GM19372 (cell line): ENCODE data around the gene IL36B.
"Not testable (repeated sequence)": the region's sequence is repeated elsewhere in the genome, so short reads cannot be mapped to it uniquely, and the experiment has no call there.

Experiments
- ATAC-seq: cut with Tn5 transposase; IDR thresholded peaks from one replicate; pipeline ENCODE4 v1.9.1; 2021; ENCODE audit warnings: mild to moderate bottlenecking, low read depth, moderate library complexity; ENCODE audit not compliant: unreplicated experiment

Gene IL36B

GRCh38 chr2:113052396-113052917, at the start of gene IL36B:
Gene IL36B, minus strand, starts transcription at chr2:113052867.
- ATAC-seq: no peak

GRCh38 chr2:113102133-113102532, 49.5 kb upstream of the IL36B start:
- ATAC-seq: no peak

DNA sequence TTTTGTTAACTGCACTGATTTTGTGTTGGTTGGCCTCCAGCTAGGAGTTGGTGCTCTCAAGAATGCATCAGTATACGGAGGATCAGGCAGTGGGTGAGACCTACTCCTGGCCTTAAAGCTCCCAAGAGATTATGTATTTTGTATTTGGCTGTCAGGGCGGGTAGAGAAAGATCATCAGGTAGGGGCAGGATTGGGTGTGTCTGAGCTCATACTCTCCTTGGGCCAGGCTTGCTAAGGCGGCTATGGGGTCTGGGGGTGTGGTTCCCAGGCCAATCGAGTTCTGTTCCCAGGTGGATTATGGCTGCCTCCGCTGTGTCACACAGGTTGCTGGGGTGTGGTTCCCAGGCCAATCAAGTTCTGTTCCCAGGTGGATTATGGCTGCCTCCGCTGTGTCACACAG, 45.9 kb upstream of the IL36B start:
- no peak for ATAC-seq

GRCh38 chr2:113098041-113098440, 45.4 kb upstream of the IL36B start:
- ATAC-seq: no peak

- ATAC-seq: not testable (repeated sequence)
These were observed 44.4 kb upstream of the IL36B start for GRCh38 chr2:113096842-113097618.

DNA sequence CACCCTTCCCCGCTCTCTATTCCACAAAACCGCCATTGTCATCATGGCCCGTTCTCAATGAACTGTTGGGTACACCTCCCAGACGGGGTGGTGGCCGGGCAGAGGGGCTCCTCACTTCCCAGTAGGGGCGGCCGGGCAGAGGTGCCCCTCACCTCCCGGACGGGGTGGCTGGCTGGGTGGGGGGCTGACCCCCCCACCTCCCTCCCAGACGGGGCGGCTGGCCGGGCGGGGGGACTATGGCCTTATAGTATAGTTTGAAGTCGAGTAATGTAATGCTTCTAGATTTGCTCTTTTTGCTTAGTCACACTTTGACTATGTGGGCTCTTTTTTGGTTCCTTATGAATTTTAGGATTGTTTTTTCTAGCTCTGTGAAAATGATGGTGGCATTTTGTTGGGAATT, 43.6 kb upstream of the IL36B start:
- not testable (repeated sequence) for ATAC-seq

DNA sequence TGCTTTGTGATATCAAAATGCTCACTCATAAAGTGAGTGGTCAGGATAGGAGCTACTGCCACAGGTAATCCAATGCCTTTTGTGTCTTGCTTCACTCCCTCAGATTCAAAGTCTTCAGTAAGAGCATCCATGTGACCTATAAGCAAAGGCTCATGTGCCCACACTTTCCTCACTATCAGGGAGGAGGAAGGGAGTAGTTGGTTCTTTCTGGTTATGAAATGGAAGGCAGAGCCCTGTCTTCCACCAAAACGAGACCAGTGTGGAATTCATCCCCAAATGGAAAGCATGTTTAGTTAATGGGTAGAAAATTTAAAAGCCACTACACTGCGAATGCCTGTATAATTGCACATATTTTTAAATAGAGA, 40.9 kb upstream of the IL36B start:
- no peak for ATAC-seq

- ATAC-seq: no peak
These were observed 40.4 kb upstream of the IL36B start for GRCh38 chr2:113092864-113093612.

DNA sequence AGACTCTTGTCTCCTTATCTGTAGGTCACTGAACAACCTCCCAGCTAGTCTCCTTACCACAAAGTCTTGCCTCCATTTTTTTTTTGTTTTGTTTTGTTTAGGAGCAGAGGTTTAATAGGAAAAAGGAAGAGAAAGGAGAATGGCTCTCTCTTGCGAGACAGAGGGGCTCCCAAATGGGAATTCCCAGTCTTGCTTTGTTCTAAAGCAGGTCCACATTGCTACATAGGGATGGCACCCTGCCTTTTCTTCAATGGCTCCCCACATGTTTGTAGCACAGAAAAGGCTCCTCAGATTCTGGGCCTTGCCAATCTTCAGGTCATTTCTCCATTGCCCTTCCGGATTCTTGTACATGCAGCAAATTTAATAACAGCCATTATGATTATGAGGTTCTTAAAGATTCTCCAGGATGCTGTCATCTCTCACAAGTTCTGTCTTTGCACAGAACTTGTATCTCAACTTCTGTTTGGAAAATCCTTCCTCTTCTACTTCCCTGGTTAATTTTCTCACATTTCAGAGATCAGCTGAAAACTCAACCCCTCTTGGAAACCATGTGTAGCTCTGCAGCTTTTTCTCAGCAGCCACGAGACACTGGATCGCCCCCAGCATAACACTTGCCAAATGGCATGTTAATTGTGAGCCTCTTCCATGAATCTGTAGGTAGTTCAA, 38.7 kb upstream of the IL36B start:
- ATAC-seq: no peak

GRCh38 chr2:113089916-113090315, 37.2 kb upstream of the IL36B start:
- no peak for ATAC-seq

- no peak for ATAC-seq
These were observed 35.7 kb upstream of the IL36B start for GRCh38 chr2:113088213-113088992.

GRCh38 chr2:113085542-113085941, 32.9 kb upstream of the IL36B start:
- ATAC-seq: no peak

- ATAC-seq: no peak
These were observed 31.8 kb upstream of the IL36B start for GRCh38 chr2:113084249-113085000.

DNA sequence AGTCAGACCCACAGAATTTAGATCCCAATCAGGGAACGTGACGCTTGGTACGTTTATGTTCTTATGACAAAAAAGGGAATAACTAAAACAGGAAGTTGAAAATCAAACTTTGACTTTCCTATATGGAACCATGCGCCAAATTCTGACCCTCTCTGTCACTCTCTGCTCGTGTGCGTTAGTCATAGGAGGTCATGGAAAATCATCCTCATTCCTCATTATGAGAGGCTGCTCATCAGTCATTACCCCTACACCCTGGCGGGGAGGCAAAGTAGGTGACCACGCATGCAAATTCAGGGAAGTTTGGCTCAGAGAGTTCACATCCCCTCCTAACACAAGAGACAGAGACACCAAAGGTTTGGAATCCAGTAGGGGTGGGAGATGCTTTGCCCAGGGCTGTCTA, 30.6 kb upstream of the IL36B start:
- ATAC-seq: no peak

DNA sequence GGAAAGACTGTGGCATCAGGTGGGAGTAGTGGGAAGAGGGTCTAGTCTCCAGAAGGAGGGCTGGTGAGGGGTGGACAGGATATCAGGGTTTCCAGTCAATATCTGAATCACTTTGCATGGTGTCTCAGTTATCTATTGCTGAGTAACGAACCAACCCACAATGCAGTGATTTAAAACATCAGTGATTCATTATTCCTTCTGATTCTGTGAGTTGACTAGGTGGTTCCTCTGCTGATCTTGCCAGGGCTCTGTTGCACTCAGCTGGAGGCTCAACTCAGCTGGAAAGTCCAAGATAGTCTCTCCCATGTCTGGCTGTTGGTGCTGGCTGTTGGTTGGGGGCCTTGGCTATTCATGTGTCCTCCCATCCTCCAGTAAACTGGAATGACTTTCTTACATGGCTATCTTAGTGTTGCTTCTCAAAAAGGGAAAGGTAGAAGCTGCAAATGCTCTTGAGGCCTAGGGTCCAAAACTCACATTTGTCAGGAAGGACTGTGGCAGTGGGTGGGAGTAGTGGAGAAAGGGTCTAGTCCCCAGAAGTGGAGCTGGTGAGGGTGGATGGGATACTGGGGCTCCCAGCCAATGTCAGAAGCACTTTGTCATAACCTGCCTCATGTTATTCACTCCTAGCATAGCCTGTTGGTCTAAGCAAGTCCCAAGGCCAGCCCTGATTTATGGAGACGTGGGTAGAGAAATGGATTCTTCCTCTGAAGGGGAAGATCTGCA, 29.0 kb upstream of the IL36B start:
- ATAC-seq: no peak

DNA sequence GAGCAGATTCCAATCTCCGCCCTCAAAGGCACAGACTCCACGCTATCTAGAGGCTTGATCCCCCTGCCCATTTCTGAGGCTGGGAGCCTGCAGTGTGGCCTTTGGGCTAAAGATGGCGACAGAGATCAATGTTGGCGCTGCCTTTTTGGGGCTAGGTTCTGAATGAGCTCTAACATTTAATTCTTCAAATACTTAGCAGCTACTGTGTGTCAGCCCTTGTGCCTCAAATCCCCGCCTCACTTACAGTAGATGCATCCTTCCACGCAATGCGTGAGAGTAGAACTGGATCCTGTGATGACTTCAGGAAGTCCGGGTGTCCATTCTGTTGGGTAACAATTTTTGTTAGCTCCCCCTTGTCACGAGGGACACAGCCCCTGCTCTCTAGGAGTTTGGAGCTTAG, 27.5 kb upstream of the IL36B start:
- no peak for ATAC-seq

DNA sequence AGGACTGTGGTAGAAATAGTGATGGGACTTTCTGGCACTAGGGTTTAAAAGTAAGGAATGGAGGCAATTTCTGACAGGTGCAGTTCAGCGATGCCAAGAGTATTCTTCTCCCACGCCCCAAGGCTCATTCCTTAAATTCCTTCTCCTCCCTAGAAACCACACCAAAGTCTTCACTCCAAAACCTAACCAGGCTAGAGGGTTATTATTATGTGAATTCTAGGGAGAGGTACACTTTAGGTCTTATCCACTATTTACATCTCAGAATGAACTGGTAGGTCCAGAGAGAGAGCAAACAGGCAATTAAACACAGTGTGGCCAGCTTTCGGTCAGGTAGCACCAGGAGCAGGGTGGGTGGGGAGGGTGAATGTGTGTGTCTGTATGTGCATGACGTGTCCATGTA, 26.5 kb upstream of the IL36B start:
- no peak for ATAC-seq

GRCh38 chr2:113078350-113078839, 25.7 kb upstream of the IL36B start:
- ATAC-seq: no peak

- no peak for ATAC-seq
These were observed 25.3 kb upstream of the IL36B start for GRCh38 chr2:113077921-113078320.
